Midbrain (tissue), 1 donor: Measurements from ENCODE around the gene RGS11.

Experiments
- DNase-seq: peaks from one replicate; lab custom pipeline; 2025; lab: John Stamatoyannopoulos, UW

The RGS11 gene

DNA sequence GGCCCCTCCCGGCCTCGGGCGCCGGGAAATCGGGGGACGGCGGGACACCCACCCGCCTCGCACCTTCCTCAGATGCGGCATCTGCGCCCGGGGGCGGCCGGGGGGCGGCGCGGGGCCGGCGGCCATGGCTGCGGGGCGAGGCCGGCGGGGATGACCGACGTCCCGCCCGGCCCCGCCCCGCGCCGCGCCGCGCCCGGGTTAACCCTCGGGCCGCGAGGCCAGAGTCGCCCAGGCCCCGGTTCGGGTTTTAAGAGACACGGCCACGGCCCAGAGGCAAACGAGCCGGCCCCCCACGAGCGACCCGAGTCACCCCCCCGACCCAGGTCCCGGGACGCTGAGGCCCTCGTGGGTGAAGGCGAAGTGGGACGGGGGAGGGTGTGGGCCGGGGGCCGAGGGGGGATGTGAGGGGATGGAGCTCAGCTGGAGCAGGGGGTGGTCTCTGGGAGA lies at the start of gene RGS11:
Gene RGS11, minus strand, starts transcription at position 159 of the 447 bp plus-strand sequence. Its CDS starts 33 bp downstream, at position 126.
- no peak for DNase-seq

DNA sequence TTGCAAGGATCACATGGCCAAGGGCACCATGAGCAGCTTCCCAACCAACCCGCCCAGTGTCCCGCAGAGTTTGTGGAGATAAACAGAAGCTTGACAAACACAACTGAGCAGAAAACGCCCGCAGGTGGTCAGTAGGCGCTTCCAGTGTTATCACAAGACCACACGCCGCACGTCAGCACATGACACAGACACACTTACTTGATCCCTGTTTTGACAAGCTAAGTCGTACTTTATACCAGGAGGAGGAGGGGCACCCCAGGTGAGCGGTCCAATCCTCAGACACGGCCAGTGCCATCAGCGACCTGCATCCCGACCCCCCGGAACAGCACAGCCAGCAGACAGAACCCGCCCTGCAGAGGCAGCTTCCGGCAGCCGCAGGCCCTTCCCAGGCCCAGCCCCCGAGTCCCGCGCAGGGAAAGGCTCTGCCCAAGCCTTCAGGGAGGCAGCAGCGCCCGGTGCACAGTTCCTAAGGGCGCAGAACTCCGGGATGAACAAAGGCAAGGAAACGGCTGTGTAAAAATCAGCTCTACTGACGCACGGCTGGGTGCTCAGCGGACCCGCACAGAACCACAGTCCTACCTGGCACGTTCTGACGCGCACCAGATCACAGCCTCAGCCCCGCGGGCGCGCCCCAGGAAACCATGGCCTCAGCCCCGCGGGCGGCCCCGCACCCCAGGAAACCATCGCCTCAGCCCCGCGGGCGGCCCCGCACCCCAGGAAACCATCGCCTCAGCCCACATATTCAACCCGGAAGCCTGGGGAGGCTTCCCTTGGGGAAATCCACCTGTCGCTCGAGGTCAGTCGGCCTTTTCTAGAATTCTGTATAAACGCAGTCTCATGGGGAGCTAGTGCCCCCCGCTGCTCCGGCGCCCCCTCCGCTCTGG lies 48.9 kb upstream of the RGS11 start:
- DNase-seq = no peak

DNA sequence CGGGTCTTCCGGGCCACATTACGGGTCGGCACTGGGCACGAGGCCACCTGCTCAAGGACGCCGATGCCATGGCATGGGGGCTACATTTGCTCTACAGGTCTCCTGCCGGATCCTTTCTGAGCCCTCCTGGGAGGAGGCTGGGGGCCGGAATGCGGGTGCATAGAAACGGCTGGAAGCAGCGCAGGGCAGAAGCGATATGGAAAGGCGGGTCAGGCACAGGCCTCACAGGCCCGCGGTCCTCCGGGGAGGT lies 48.4 kb upstream of the RGS11 start:
- no peak for DNase-seq

DNA sequence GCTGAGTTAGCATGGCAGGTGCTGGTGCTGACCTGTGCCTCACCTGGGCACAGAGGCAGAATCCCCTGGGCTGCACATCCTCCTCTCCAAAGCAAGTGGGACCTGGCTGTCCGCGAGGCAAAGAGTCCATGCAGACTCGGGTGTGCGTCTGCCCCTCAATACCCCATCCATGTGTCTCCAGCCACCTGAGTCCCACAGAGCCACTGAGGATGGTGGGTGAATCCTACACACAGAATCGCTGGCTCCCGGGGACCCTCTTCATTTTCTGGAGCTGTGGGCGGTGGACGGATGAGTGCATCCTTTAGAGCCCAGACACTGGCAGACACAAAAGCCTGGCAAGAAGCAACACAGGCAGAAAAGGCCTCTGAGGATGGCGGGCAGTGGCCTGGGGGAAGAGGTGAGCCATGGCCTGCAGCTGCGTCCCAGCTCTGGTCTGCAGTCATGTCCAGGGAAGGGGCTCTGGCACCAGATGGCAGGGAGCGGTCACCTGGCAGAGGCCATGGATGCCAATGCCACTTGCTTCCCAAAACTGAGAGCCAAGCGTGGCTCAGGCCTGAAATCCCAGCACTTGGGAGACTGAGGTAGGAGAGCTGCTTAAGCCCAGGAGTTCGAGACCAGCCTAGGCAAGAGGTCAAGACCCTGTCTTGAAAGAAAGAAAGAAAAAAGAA lies 46.9 kb upstream of the RGS11 start:
- DNase-seq = no peak

DNA sequence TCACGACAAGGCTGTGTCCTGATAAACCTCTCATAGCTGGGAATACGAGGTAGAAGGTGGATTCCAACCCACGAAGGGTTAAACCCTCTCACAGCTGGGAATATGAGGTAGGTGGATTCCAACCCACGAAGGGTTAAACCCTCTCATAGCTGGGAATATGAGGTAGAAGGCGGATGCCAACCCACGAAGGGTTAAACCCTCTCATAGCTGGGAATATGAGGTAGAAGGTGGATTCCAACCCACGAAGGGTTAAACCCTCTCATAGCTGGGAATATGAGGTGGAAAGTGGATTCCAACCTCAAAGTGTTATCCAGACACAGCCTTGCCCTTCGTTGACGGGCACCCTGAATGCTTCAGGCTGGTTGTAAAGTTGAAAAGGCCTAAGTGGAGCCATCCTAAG lies 45.8 kb upstream of the RGS11 start:
- no peak for DNase-seq

DNA sequence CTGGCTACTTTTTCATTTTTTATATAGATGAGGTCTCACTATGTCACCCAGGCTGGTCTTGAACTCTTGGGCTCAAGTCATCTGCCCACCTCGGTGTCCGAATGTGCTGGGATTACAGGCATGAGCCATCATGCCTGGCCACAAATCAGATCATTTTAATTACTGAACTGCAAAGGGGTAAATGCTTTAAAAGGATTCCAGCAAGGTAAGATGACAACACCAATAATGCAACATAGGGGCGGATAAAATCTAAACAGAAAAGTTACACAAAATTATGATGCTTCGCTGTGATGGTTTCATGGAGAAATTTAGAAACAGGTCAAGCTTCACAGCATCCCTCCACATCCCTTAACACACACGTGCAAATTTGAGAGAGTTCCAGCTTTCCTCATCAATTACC lies 44.5 kb upstream of the RGS11 start:
- no peak for DNase-seq

DNA sequence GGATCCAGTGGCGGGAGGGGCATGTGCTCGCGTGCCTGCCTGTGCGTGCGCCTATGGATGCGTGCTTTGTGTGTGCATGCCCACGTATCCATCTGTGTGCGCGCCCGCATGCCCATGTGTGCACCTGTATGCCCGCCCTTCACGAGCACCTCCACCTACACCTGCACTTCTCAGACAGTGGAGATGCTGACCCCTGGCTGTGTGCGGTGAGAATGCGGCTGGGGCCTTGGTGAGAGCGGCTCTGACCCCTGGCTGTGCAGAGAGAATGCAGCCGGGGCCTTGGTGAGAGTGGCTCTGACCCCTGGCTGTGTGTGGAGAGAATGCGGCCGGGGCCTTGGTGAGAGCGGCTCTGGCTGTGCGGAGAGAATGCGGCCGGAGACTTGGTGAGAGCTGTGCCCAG lies 42.9 kb upstream of the RGS11 start:
- DNase-seq = no peak

DNA sequence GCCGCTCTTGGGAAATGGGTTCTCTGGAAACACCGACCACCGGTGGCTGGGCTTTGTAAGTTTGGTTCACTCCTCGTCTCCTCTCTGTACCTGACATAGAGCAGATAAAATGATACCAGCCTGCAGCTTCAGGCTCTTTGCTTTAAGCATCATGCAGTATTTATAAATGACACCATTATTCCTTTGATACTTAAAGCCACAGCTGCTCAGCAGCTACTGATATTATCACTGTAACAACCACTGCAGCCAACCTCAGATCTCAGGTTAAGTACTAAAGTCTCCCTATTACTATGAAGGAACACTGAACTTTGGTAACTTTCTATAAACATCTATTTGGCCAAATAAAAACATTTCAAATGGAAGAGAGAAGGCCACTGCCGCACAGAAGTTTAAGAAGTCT lies 41.8 kb upstream of the RGS11 start:
- no peak for DNase-seq

DNA sequence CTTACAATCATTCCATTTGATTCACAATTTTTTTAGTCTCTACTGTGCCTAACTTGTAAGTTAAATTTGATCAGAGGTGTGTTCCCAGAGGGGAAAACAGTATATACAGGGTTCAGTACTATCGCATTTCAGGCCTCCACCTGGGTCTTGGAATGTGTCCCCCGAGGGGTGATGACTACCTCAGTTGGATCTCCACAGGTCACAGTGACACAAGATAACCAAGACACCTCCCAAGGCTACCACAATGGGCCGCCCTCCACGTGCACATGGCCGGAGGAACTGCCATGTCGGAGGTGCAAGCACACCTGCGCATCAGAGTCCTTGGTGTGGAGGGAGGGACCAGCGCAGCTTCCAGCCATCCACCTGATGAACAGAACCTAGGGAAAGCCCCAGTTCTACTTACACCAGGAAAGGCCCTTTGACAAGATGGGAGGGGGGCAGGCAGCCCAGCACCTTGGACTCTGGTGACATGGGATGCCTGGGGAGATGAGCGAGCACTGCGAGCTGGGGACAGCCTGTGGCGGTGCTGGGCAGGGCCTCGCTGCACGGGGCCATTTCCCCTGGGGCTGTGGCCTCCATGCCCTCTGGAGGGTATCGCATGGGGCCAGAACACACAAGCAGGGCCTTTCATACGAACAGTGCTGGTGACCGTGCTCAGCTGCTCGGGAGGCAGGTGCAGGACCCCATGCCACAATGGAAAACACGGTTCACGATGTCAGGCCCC lies 41.2 kb upstream of the RGS11 start:
- DNase-seq = no peak

DNA sequence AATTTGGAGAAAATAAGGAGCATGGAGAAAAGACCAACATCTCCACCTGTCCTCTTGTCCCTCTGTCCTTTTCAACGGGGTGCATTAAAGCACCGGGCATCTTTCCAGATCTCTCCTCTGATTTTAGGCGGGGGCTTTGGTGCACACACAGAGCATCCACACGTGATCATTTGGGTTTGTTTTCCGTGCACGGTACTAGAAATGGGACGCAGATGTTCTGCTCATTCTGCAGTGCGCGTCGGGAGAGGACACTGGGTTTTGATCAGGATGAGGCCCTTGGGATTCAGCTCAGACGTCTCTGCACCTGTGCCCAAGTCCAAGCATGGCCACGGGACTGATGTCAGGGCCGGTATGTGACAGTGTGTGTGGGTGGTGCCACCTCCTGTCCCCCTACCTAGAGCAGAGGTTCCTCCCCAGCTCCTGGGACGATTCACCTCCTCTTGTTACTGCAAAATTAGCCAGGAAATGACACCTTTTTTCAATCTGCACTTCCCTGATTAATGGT lies 39.1 kb upstream of the RGS11 start:
- DNase-seq = no peak

DNA sequence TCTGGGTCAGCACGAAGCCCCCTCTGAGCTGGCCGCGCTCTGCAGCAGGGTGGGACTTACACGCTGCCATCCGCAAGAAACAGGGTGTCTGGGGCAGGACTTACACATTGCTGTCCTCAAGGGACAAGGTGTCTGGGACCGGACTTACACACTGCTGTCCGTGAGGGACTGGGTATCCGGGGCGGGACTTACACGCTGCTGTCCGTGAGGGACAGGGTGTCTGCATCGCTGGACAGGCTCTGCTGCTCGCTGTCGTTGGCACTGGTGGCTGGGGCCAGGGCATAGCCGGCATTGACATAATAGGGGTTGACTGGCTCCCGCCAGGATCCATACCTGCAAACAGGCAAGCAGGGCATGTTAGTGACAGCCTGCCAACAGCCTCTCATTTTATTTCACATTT lies 38.6 kb upstream of the RGS11 start:
- DNase-seq = no peak

DNA sequence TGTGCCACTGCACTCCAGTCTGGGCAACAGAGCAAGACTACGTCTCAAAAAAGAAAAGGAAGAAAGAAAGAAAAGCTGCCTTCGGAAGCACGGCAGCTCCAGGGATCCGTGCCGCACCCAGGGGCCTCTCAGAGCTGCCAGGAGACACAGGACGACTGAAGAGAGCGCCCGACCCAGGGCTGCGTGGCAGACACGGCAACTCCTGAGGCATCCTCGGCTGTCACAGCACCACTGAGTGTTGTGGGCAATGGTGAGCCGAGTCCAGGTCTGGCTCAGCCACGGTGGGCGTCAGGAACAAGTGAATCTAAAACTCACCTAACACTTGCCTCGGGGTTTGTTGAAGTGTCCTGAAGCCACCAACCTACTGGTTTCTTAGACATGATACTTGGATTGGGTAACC lies 36.0 kb upstream of the RGS11 start:
- DNase-seq = no peak

DNA sequence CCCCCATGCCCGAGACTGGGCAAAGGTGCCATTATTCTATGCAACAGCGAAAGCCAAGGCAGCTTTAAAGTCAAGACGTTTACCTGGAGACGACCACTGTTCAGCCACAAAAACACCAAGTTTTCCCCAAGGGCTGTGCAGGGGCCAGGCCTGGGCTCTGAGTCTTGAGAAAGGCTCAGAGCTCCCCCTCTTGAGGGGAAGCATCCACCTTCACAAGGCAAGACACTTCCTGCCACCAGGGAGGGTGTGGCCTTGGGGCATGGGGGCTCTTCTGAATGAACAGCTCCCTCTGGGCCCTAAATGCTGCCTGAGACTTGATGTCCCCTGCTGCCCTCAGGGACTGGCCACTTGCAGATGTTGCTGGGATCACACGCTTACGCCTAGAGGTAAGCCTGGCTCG lies 33.7 kb upstream of the RGS11 start:
- no peak for DNase-seq

DNA sequence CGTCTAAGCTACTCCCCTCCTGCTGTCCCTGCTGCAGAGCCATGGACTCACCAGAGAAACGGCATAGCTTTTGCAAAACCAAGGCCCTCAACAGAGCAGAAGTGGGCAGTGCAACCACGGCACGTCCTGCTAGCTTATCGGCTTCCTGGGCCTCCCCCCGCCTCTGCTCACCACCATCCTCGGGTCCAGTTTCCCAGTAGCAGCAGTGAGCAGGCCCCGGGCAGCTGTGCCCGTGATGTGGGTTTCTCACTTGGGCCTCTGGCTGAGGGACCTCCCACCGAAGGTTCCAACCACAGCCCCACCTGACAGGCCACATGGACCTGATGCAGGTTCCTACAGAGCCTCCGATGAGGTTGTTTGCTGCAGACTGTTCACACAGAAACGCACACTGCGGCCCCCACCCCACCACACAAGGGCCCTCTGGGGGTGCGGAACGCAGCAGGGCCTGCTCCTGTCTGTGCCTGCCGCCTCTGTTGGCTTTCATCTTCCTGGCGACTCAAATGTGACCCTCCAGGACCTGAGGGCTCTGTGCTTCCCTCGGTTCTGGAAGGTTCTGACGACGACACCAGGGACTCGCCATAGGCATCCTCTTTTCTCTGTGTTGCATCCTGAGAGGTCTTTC lies 32.1 kb upstream of the RGS11 start:
- DNase-seq = no peak

DNA sequence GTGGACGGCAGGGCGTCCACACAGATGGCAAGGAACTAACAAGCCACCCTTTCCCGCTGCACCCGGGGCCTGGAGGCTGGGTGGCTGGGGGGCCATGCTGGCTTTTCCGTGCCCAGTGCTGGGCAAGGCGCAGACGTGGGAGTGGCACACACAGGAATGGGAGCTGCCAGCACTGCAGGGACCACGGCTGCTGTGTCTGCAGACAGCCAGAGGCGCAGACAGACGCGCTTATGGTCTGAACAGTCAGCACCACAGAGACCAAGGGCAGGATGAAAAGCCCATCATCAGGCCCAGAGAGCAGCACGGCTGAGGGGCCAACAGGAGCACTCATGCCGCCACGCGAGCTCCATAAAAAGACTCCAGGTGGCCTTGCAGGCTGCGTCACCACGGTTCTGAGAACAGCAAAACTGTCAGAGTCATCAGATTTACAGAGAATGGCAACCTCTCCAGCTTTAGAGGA lies 31.2 kb upstream of the RGS11 start:
- DNase-seq = no peak

DNA sequence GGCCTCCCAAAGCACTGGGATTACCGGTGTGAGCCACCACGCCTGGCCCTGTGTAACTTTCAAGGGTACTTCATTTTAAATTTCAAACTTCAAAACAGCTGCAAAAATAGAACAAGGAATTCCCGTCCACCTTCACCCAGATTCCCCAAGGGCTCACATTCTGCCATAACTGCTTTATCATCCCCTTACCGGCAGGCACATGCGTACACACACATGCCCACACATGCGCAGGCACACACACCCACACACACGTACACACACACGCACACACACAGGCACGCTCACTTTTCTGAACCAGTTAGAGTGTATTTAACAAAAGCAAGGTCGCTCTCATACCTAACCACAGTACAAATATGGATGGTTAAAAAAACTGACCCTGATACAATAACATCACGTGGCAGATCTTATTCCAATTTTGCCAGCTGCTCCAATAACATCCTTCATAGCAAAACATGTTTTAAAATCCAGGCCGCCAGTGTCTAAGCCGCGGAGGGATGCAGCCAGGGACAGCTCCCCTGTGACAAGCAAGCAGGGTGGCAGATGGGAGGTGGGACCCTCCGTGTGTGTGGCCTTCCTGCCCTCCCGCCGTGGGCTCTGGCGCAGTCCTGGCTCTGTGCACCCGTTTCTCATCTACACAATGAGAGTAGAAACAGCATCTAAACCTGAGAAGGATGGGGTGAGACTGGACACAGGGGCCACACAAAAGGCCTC lies 30.3 kb upstream of the RGS11 start:
- no peak for DNase-seq

DNA sequence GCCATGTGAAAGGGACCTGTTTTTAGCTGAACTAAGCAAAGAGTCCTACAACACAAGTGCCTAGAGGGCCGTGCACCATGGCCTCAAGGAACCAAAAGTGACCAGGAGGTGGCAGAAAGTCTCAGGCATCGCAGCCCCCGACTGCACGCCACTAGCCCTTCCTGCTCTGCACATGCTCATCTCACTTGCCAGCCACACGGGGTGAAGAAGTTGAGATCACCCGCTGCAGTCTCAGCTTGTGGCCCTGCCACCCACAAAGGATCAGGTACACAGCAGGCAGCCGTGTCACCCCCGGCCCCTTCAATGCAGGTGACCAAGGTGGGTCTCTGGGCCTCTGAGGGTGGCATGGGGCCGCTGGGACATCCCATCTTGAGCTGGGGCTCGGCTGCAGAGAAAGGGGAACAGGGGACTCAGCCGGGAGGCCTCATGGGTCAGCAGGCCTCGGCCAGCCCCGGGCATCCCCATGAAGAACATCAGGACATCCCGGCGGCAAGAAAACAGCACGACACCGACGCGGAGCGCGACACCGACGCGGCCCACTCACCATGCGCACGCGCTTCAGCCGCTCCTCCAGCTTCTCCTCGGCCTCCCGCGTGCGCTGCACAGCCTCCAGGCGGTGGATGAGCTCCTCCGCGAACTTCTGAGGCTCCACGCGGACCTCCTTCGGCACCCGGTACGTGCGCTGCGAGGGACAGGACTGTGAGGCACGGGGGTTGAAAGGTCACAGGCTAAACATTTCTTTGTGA lies 28.2 kb upstream of the RGS11 start:
- DNase-seq = no peak

DNA sequence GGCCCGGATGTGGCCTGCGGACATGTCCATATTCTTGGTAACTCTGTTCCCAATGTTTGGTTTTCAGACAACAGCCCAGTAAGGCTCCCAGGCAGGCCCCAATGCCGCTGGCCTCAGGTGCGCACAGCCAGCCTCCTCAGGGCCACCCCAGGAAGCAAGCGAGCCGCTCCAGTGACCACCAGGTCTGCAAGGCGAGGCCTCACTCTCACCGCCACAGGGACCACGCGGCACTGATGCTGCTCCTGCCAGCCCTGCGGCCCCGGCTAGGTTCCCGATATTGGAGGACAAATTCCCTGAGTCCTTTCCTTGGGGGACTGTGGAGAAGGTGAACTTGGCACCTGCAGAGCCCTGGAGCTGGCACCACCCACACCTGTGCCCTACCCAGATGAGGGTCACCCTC lies 26.2 kb upstream of the RGS11 start:
- no peak for DNase-seq

DNA sequence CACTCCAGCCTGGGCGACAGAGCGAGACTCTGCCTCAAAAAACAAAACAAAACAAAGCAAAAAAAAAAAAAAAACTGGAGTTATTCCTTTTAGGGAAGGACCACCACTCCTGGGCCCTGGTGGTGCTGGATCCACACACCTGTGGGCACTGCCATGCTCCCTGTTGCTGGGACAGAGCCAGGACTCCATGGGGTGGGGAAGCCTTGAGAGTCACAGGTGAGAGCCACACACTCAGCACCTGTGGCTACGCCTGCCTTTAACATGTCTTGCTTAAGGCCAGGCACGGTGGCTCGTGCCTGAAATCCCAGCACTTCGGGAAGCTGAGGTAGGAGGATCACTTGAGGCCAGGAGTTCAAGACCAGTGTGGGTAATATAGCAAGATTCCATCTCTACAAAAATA lies 25.5 kb upstream of the RGS11 start:
- no peak for DNase-seq

DNA sequence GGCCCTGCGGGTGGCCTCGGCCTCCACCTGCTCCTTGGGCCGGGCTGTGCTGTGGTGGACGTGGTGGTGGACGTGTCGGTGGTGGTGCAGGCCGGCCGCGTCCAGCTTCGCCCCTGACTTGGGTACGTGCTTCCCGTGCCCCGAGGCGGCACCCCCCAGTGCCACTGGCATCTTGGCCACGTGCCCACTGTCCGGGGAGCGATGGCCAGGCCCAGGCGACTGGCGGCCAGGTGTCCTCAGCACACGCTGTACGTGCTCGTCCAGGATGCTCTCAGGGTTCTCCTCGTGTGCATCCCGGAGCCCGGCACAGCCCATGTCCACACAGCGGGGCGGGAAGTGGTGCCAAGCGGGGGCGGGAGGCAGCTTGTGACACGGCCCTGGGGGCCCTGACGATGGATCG lies 22.1 kb upstream of the RGS11 start:
- DNase-seq = no peak
